ENCODE measurements around the gene VAV1.

- no peak for TF ChIP-seq CTCF (IDR thresholded peaks at IDR 0.05; ENCODE audit: extremely low read depth in 1 of 2, insufficient read depth in 1 of 2, low read depth in 1 of 2, low read length in 2 of 2)
- no peak for TF ChIP-seq EZH2 (IDR thresholded peaks at IDR 0.05; ENCODE audit: borderline replicate concordance, low read depth, low read length, severe bottlenecking)
- no peak for TF ChIP-seq POLR2A (IDR thresholded peaks at IDR 0.05; ENCODE audit: low read depth, low read length)
- TF ChIP-seq MYC (IDR thresholded peaks at IDR 0.05; ENCODE audit: low read depth, low read length) = no peak
- TF ChIP-seq MAX (IDR thresholded peaks at IDR 0.05; ENCODE audit: insufficient read depth, insufficient read length) = no peak
These were observed 113.9 kb downstream of the VAV1 start for GRCh38 chr19:6886277-6886897.
